HG02840 (cell line): ENCODE results near the gene IDH3B.
"Not testable (repeated sequence)": the region's sequence is repeated elsewhere in the genome, so short reads cannot be mapped to it uniquely, and the experiment has no call there.

Experiments used
- ATAC-seq: cut with Tn5 transposase; IDR thresholded peaks from one replicate; pipeline ENCODE4 v1.9.1; 2021; ENCODE audit warnings: mild to moderate bottlenecking, moderate library complexity, moderate number of reproducible peaks; ENCODE audit not compliant: unreplicated experiment, low FRiP score

IDH3B gene

DNA sequence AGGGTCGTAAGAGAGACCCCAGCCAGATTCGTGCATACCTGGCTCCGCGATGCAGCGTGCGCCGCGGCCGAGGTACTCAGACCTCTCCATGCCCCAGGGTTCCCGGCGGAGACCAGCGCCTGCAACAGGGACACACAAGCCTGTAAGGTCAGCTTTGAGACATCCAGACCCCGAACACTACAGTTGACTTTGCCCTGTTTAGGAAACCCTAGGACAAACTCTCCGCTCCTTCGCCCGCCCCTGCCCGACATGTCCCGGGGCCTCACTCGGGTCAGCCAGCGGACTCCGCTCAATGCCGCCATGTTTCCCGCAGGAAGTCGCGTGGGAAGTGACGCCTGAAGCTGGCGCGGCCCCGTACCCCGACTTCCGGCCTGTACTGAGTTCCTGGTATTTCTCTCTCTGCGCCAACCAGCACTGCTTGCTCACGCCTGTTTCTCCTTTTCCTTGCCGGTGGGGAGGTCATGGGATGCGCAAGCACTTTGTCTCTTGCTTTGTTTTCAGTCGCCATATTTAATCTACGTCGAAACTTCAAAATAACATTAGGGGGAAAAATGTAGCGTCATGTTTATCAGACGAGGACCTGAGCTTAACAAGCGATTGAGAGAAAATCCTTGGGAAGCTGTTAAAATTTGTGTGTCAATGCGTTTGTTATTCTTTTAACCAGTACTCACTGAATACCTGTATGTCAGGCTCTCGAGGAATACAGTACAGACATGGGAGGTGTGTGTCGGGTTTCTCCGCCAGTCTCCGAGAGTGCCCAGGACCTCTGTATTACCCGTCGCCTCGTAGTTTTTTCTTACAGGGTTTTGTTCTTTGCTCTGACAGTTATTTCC, at the start of gene IDH3B:
Gene IDH3B (minus strand): TSS at position 330 of the 833 bp plus-strand sequence. CDS start 28 bp downstream, at position 302.
- ATAC-seq = peak; percentile 86

DNA sequence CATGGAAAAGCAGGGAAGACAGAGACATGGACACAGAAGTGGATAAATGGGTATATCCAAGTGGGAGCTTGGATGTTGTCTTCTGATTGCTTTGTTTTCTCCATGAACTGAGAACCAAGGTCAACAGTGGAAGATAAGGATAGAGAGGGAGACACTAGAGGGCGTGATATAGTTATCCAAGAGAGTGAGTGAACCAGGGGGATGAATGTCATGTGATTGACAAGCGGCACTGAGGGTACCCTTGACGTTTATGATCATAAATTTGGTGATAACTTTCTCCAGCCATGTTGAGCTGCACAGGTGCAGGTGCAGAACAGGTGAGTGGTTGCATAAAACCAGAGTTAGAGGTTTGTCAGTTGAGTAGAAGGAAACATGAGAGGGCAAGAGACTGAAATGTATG, 49.3 kb upstream of the IDH3B start:
- ATAC-seq = no peak

DNA sequence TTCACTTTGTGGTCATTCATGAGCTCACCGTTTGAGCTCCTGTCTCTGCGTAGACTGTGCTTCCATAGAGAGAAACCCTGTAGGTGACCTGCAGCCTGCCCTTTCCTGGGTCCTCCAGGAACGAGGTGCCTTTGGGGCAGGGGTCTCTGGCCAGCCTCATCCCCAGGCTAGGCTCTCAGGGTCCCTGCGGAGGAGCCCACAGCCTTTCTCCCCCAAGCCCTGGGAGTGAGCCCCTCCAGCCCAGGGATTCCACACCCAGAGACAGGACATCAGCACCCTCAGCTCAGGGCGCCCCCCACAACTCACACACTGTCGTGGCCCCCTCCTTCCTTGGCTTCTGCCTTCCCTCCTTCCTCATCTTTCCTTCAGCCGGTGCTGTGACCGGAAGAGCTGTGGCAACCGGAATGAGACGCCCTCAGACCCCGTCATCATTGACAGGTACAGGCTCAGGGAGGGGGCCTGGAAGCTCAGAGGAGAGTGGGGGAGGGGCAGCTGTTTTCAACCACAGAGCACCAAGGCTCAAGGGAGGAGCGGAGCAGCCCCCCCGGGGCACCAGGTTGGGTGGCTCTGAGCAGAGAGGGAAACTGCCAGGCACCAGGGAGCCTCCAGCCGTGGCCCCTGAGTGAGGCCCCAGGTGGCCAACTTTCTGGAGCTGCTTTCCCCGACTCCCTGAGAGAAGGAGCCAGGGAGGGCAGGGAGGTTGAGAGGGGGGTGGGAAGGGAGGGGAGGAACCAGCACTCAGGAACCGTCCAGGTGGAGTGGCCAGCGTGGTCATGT, 45.4 kb upstream of the IDH3B start:
- ATAC-seq = no peak

DNA sequence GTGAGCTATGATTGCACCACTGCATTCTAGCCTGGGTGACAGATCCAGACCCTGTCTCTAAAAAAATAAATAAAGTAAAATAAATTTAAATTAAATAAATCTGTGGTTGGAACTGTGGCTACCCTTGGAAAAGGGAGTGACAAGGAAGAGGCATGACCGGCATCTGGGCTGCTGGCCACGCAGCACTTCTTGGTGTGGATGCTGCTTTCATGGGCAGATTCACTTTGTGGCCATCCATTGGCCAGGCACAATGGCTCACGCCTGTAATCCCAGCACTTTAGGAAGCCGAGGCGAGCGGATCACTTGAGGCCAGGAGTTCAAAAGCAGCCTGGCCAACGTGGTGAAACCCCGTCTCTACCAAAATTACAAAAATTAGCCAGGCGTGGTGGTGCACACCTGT, 44.6 kb upstream of the IDH3B start:
- ATAC-seq = no peak

DNA sequence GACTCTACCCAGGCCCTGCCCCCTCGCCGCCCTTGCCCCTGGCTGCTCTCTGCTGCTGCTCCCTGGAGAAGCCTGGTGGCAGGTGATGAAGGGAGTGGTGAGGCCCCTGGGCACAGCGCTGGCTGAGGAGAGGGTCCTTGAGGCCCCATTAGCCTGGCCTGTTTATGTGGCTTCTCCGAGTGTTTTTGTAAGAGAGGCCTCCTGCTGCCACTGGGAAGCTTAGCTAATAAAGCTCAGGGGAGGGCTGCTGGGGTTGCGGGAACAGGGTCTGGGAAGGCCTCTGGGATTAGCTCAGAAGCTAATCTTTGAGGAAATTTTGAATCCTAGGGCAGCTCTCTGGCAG, 44.0 kb upstream of the IDH3B start:
- no peak for ATAC-seq

DNA sequence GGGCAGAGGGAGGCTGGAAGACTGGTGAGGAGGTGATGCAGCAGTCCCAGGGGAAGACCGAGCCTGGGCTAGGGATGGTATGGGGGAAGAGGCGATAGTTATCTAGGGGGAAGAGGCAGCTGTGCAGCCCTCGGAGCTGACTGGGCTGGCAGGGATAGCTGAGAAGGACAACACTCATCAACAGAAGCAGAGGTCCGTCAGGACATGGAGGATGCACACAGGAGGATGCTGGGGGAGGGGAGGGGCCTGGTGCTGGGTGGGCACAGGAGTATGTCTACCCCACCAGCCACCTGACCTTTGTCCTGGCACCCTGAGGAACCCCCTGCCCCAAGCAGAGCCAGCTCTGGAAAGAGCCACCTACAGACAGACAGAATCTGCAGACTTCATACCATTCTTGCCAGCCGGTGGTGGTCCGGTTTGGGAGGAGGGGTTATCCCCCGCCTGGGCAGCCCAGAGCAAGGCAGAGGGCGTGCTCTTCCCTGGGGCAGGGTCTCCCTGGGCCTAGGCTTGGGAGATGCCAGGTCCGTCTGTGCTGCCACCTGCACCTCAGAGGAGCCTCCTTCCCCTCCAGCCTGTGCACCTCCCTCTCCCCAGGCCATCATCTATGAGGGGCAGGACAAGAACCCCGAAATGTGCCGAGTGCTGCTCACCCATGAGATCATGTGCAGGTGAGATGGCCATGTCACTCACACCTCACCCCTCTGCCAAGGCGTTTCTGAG, 43.5 kb upstream of the IDH3B start:
- no peak for ATAC-seq

DNA sequence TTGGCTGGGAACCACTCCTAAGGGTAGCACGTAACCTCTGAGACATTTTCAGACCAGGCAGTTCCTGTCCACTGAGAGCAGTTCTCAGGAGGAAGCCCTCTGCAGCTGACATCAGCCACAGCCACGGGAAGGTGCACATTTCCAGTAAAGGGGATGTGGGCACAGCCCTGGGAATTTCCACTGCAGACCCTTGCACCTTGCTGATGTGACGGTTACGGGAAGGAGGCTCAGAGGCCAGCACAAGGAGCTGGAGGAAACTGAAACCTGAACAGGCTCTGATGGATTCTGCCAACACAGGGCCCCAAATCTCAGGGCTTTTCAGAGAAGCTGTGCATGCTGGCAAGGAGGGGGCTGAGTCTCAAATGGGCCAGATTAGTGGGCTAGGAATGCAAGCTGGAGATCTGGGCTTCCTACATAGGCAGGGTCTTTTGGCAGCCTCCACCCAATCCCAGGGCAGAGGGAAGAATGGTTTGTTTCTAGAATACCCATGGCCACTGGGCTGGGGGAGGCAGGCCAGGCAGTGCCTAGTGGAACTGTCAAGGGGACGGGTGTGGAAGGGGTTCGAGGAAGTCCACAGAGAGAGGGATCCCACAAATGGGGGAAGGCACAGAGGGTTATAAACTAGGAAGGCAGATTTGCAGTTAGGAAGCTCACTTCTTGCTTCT, 42.8 kb upstream of the IDH3B start:
- ATAC-seq = no peak

DNA sequence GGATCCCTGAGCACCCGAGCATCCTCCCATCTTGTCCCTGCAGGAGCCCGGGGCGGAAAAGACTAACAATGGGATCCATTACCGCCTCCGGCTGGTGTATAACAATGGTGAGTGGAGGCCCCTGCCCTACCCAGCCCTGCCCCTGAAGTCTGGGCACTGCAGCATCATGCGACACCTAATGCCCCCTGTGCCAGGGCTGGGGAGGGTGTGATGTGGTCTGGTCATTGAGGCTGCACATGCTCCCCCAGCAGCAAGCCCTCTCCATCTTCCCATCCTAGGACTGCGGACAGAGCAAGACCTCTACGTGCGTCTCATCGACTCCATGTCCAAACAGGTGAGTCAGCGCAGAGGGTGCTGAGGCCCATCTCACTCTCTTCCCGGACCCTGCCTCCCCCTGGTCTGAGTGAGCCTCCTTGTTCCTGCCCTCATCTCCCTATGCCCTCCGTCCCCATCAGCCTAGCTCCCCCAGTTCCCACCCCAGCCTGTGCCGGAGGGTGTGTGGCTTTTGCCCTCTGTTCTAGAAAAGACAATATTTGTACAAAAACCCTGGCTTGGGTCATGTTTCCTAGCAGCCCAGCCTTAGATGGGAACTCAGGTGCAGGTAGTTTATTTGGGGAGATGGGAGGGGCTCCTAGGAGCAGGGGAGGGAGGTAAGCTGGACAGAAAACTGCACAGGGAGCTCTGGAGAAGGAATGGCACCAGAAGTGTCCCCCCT, 42.1 kb upstream of the IDH3B start:
- ATAC-seq = no peak

DNA sequence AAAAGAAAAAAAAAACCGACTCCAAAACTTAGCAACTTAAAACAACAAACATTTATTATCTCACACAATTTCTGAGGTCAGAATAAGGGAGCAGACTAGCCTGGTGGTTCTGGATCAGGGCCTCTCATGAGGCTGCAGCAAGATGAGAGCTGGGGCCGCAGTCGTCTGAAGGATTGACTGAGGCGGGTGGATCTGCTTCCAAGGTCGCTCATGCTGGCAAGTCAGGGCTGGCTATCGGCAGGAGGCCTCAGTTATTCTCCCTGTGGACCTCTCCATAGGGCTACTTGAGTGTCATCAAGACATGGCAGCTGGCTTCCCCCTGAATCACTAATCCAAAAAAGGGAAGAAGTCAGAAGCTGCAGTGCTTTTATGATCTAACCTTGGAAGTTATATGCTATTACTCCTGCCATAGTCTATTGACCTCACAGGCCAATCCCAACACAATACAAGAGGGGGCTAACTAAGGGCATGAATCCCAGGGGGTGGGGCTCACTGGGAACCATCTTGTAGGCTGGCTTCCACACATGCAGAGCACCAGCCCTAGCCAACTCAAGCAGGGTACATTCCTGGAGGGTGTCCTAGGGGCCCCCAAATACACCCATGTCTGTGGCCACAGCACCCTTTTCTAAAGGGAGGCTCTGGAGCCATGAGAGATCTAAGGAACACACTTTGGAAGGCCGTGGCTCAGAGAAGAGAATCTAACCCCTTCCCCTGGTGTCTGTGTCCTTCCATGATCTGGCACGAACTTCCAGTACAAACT, 39.9 kb upstream of the IDH3B start:
- no peak for ATAC-seq

DNA sequence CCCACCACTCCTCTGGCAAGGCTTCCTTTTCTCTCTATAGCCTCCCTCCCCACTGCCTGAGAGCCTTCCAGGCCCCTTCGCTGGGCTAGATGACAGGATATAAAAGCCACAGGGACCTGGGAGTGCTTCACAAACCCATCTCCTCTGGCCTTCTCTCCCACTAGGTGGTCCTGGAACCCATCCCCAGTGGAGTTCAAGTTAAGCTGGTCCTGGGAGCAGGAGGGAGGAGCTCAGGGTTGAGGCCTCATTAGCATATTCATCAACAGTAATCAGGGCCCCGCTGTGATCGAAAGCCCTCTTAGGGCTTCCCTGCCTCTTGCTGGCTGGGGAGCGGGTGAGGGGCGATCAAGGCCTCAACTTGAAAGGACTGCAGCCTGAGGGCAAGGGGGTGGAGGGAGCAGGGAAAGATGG, 37.7 kb upstream of the IDH3B start:
- ATAC-seq = no peak

DNA sequence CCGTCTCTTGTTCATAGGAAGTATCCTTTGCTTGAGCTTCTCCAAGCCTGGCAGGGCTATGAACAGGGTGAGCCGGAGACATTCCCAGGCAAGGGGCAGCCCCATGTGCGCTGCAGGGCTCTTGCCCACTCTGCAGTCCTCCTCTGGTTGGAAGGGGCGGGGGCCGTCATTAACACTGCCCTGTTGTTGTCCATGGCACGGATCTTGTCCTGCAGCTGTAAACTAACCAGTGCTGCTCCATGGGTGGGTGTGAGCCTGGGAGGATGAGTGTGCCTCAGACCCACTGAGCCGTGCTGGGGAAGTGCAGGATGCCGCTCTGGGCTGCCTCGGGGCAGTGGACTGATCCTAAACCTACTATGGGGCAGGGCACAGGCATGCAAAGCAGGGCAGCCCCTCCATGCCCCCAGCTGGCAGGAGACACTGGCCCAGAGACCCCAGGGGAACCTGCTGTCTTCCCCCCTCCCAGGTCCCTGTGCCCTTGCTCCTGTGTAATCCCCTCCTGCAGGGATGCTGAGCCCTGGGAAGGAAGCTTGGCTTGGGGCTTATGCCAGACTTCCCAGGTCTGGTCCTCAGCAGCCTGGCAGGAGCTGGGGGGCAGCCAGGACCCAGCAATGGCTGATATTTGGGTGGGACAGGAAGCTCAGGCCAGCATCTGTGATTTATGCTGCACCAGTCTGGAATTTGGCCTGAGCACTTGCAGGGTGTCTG, 37.1 kb upstream of the IDH3B start:
- no peak for ATAC-seq

DNA sequence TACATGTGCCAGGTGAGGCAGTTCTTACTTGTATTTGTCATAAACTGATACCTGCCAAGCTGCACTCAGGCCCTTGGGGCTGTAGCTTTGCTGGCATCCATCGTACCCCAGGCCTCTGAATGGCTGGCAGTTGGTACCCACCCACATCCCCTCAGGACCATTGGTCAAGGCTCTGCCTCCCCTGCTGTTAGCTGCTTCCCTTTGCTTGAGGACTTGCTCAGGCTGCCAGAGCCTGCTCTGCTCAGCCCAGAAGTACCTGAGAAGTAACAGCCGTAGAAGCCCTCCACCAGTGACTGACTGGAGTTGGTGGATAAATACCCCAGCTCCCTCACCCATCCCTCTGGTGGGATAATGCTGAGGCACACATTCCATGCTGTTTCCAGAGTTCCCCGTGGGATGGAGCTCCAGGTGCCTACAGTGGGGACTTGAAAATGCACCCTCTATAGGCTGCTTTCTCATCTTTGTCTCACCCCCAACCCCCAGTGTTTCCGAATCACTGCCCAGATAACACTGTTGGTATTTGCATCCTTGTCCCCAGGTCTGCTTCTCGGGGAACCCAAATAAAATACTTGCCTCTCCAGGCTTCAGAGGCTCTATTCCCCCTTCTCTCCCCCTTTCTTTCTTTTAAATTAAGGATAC, 35.9 kb upstream of the IDH3B start:
- ATAC-seq = no peak

DNA sequence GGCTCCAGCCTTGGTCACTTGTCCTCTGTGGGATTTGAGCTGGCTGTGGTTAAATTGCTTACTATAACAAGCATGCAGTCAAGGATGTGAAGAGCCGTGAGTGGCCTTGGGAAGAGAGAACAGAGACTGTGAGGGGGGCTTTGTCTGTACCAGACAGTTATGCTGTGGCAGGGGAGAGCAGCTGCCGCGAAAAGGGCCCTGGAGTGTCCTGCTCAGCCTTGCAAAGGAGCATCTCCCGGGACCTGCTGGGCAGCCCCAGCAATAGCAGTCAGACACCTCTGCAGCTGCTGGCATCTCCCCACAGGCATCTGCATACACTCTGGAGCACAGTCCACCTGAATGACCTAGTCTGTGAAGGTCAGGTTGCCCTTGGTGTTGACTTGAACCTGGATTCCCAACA, 34.9 kb upstream of the IDH3B start:
- ATAC-seq = no peak

DNA sequence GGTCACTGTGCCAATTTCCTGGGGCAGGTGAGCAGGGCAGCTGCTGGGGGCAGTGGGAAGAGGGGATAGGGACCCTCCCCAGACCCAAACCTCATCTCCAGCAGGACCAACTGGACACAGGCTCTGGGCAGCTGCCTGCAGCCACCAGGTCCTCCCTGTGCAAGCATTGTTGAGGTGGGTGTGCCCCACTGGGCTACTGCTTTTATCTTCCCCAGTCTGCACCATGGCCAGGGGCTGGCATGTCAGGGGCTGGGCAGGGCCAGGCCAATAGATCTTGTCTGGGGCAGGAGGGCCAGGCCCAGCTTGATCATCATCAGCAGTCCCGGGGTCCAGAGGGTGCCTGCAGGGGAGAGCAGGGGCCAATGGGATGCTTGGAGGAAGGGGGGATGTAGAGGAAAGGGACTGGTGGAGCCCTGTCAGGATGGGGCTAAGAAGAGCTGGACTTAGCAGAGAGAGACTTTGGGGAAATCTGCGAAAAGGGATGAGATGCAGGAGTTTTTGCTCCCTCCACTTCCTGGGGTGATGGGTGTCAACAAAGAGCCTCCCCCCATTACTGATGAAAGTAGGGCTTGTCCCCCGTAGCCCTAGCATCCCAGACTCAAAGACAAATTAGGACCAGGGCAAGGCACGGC, 34.3 kb upstream of the IDH3B start:
- no peak for ATAC-seq

DNA sequence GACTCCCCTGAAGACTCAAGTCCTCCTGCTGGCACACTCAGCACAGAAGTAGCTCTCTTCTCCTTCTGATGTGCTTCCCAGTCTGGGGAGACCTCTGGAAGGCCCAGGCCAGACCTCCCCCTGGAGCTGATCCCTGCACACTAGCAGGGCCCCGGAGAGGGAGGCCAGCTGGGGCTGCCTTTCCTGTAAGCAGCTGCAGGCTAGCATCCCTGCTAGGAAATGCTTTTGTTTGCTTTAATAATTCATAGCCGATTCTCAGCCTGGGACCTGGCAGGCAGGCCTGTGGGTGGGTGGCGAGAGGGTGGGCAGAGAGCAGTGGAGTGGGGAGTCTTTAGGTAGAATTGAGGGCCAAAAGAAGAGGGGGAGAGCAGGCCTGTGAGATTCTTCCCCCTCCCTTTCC, 33.8 kb upstream of the IDH3B start:
- no peak for ATAC-seq

DNA sequence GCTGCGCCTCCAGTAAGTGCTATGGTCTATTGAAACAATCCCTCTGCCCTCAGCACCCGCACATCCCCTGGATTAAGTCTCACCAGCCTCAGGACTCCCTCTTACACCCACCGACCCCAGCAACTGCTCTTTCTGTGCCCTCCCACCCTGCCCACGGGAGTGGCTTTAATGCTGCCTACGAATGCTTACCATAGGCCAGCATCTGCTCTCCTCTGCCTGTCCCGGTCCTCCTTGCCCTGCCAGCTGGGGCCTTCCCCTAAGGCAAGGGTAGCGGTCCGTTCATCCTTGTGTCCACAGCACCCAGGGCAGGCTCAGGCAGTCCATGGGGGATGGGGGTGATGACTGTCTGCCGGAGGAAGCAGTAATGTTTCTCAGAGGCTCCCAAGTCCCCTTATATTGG, 32.6 kb upstream of the IDH3B start:
- ATAC-seq = no peak

DNA sequence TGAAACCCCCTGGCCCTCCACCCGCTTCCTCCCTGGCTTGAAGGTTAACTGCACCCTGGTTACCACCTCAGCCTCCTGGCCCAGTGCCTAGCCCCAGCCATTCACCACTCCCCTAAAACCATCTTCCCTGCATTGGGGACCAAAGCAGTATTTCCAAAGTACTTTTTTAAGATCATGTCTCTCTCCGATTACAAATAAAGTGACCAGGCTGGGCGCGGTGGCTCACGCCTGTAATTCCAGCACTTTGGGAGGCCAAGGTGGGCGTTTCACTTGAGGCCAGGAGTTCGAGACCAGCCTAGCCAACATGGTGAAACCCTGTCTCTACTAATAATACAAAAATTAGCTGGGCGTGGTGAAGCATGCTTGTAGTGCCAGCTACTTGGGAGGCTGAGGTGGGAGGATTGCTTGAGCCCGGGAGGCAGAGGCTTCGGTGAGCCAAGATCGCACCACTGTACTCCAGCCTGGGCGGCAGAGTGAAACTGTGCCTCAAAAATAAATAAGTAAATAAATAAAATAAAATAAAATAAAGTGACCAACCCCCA, 32.0 kb upstream of the IDH3B start:
- ATAC-seq = not testable (repeated sequence)
